ENCODE data around the gene SHOX. TPM values are rescaled to one million over a fixed set of nuclear protein-coding genes. Genes with fewer than 3 reads are reported as not detected.
A peak's percentile ranks its signal among the peaks of the same experiment; 100 is the strongest.

Gene SHOX
- not detected for total RNA-seq

- WGBS, result 4% methylated on average over 84 of the region's 84 CpGs
Measured at GRCh38 chrX:630612-631496, at the start of gene SHOX. Gene SHOX, plus strand, starts transcription at chrX:630791. Its CDS starts 107 bp downstream, at chrX:630898.

GRCh38 chrX:581066-581465, 49.5 kb upstream of the SHOX start:
- intact Hi-C loops (cut with DNase I), result no loop called here
- 93% methylated on average over 1 of the region's 1 CpG for WGBS
- Histone ChIP-seq H3K4me1 (replicated peaks) (no peaks in the 10 kb centered on the region), H3K36me3 (no peaks in the 10 kb centered on the region), H3K27ac (no peak overlapping the region), H3K4me3 (no peak overlapping the region), H3K9me3 (no peaks in the 10 kb centered on the region), H3K27me3 (replicated peaks; ENCODE audit: insufficient read depth) (no peaks in the 10 kb centered on the region)
- no peak for DNase-seq (ENCODE audit: low spot score)
- TF ChIP-seq POLR2AphosphoS5 (IDR thresholded peaks at IDR 0.05) (no peak), CTCF (IDR thresholded peaks at IDR 0.05) (no peak), POLR2A (IDR thresholded peaks at IDR 0.05) (no peak)

More at GRCh38 chrX:630612-631496, at the start of gene SHOX:
- H3K27ac ChIP-seq, result no peak within 1 kb of the TSS
- H3K9me3 ChIP-seq, result no peaks in the 10 kb centered on the region
- H3K27me3 ChIP-seq (replicated peaks; ENCODE audit: insufficient read depth), result peaks cover 34% of the 10 kb centered on the region
- no peak for DNase-seq (ENCODE audit: low spot score)
- no peaks in the 10 kb centered on the region for H3K4me1 ChIP-seq (replicated peaks)
- H3K4me3 ChIP-seq, result no peak within 1 kb of the TSS
- TF ChIP-seq POLR2A (IDR thresholded peaks at IDR 0.05), result no peak
- intact Hi-C loops (cut with DNase I), result no loop called here
- H3K36me3 ChIP-seq, result no peaks in the 10 kb centered on the region

- H3K27me3 ChIP-seq (replicated peaks; ENCODE audit: insufficient read depth), result no peaks in the 10 kb centered on the region
- no peaks in the 10 kb centered on the region for H3K36me3 ChIP-seq
- H3K4me3 ChIP-seq, result no peak overlapping the region
- no peaks in the 10 kb centered on the region for H3K4me1 ChIP-seq (replicated peaks)
- H3K9me3 ChIP-seq, result no peaks in the 10 kb centered on the region
- H3K27ac ChIP-seq, result no peak overlapping the region
- intact Hi-C loops (cut with DNase I), result no loop called here
- TF ChIP-seq POLR2A (IDR thresholded peaks at IDR 0.05) (no peak), POLR2AphosphoS5 (IDR thresholded peaks at IDR 0.05) (no peak), CTCF (IDR thresholded peaks at IDR 0.05) (no peak)
- WGBS, result 79% methylated on average over 7 of the region's 7 CpGs
- DNase-seq (ENCODE audit: low spot score), result no peak
Measured at GRCh38 chrX:581720-582298, 48.8 kb upstream of the SHOX start.

GRCh38 chrX:584572-584971, 46.0 kb upstream of the SHOX start:
- TF ChIP-seq CTCF (IDR thresholded peaks at IDR 0.05) (no peak), POLR2A (IDR thresholded peaks at IDR 0.05) (no peak), POLR2AphosphoS5 (IDR thresholded peaks at IDR 0.05) (no peak)
- H3K36me3 ChIP-seq, result no peaks in the 10 kb centered on the region
- H3K4me1 ChIP-seq (replicated peaks), result no peaks in the 10 kb centered on the region
- H3K27ac ChIP-seq, result no peak overlapping the region
- WGBS, result 60% methylated on average over 1 of the region's 1 CpG
- no peaks in the 10 kb centered on the region for H3K9me3 ChIP-seq
- H3K4me3 ChIP-seq, result no peak overlapping the region
- DNase-seq (ENCODE audit: low spot score), result no peak
- intact Hi-C loops (cut with DNase I), result no loop called here
- H3K27me3 ChIP-seq (replicated peaks; ENCODE audit: insufficient read depth), result no peaks in the 10 kb centered on the region

- DNase-seq (ENCODE audit: low spot score), result peak; percentile 1
- Histone ChIP-seq H3K9me3 (no peaks in the 10 kb centered on the region), H3K4me3 (no peak overlapping the region), H3K27me3 (replicated peaks; ENCODE audit: insufficient read depth) (no peaks in the 10 kb centered on the region), H3K4me1 (replicated peaks) (no peaks in the 10 kb centered on the region), H3K36me3 (no peaks in the 10 kb centered on the region), H3K27ac (no peak overlapping the region)
- intact Hi-C loops (cut with DNase I), result no loop called here
- TF ChIP-seq POLR2A (IDR thresholded peaks at IDR 0.05) (no peak), POLR2AphosphoS5 (IDR thresholded peaks at IDR 0.05) (no peak), CTCF (IDR thresholded peaks at IDR 0.05) (no peak)
- WGBS, result 28% methylated on average over 19 of the region's 21 CpGs
Measured at GRCh38 chrX:585115-585808, 45.3 kb upstream of the SHOX start.

All from prostate gland (tissue), 2 donors.